GM19351 (cell line): ENCODE data around the gene CEP135.

Experiments used
- ATAC-seq: cut with Tn5 transposase; IDR thresholded peaks from one replicate; pipeline ENCODE4 v1.9.1; 2021; ENCODE audit warnings: mild to moderate bottlenecking, moderate library complexity; ENCODE audit not compliant: unreplicated experiment

The CEP135 gene

GRCh38 chr4:56003606-56004005 lies 54.9 kb downstream of the CEP135 start:
- ATAC-seq: no peak

- no peak for ATAC-seq
Observed at GRCh38 chr4:56004235-56004634, 55.5 kb downstream of the CEP135 start.

- no peak for ATAC-seq
Observed at GRCh38 chr4:56007154-56007553, 58.4 kb downstream of the CEP135 start.

GRCh38 chr4:56008206-56008605 lies 59.5 kb downstream of the CEP135 start:
- no peak for ATAC-seq

GRCh38 chr4:56026596-56026995 lies 77.9 kb downstream of the CEP135 start:
- no peak for ATAC-seq

GRCh38 chr4:56028165-56028564 lies 79.4 kb downstream of the CEP135 start:
- no peak for ATAC-seq

- ATAC-seq: no peak
Observed at GRCh38 chr4:56038487-56039162, 89.9 kb downstream of the CEP135 start.

- ATAC-seq: no peak
Observed at GRCh38 chr4:56040842-56041241, 92.1 kb downstream of the CEP135 start.

GRCh38 chr4:56042225-56042624 lies 93.5 kb downstream of the CEP135 start:
- ATAC-seq: no peak

GRCh38 chr4:56048383-56048701 lies 99.6 kb downstream of the CEP135 start:
- no peak for ATAC-seq

GRCh38 chr4:56048702-56049431 lies 100.1 kb downstream of the CEP135 start:
- peak; percentile 94 for ATAC-seq

GRCh38 chr4:56050625-56051024 lies 101.9 kb downstream of the CEP135 start:
- ATAC-seq: no peak

GRCh38 chr4:56051029-56051709 lies 102.4 kb downstream of the CEP135 start:
- ATAC-seq: no peak

GRCh38 chr4:56051710-56052075 lies 102.9 kb downstream of the CEP135 start:
- ATAC-seq: no peak

GRCh38 chr4:56052481-56052880 lies 103.7 kb downstream of the CEP135 start:
- no peak for ATAC-seq

GRCh38 chr4:56052966-56053365 lies 104.2 kb downstream of the CEP135 start:
- ATAC-seq: no peak

GRCh38 chr4:56055027-56055977 lies 106.6 kb downstream of the CEP135 start:
- no peak for ATAC-seq

- ATAC-seq: no peak
Observed at GRCh38 chr4:56055991-56056390, 107.2 kb downstream of the CEP135 start.

- no peak for ATAC-seq
Observed at GRCh38 chr4:56058555-56058954, 109.8 kb downstream of the CEP135 start.

GRCh38 chr4:56060036-56060435 lies 111.3 kb downstream of the CEP135 start:
- no peak for ATAC-seq

GRCh38 chr4:56062106-56062505 lies 113.4 kb downstream of the CEP135 start:
- ATAC-seq: no peak
